ENCODE results near the gene CYTH1. TPM values are rescaled to one million over a fixed set of nuclear protein-coding genes. Genes with fewer than 3 reads are reported as not detected.

The CYTH1 gene
- polyA plus RNA-seq, 1 experiment = 12.8 TPM

- TF ChIP-seq CTCF (IDR thresholded peaks at IDR 0.05; ENCODE audit: insufficient read depth, low read depth, low read length) = no peak
Observed at GRCh38 chr17:78687125-78687524, 94.9 kb downstream of the CYTH1 start.

DNA sequence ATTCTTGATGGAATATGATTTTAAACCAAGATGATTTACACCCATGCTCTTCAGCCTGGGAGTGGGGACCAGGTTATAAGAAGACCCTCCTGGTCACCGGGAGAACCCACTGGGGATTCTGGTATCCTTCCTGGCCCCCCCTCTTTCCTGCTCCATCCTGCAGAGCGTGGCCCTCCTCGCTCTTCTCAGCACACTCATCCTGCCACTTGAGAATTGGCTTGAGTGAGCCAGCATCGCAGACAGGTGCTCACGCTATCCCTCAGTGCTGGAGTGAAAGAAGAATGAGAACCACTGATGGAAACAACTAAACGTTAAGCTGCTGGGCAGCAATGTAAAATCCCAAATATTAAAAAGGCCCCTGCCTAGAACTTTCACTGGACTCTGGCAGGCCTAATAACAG lies 98.0 kb downstream of the CYTH1 start:
- Histone ChIP-seq H3K36me3 (ENCODE audit: control insufficient read depth, insufficient read depth, low read length) (peaks cover 2% of the 10 kb centered on the region; the same call in 1 of the 2 replicates), H3K4me3 (ENCODE audit: low read depth, low read length) (no peak overlapping the region), H3K27me3 (ENCODE audit: control insufficient read depth, insufficient read depth, low read length) (no peaks in the 10 kb centered on the region)
- ChIA-PET CTCF (no interaction called here), POLR2A (no interaction called here)
- DNase-seq (ENCODE audit: low read depth) = no peak
- TF ChIP-seq CTCF (IDR thresholded peaks at IDR 0.05; ENCODE audit: insufficient read depth, low read depth, low read length) = no peak

More at GRCh38 chr17:78687125-78687524, 94.9 kb downstream of the CYTH1 start:
- H3K36me3 ChIP-seq (ENCODE audit: control insufficient read depth, insufficient read depth, low read length) = no peaks in the 10 kb centered on the region; the same call in 1 of the 2 replicates
- DNase-seq (ENCODE audit: low read depth) = no peak
- H3K4me3 ChIP-seq (ENCODE audit: low read depth, low read length) = no peak overlapping the region
- ChIA-PET CTCF (no interaction called here), POLR2A (no interaction called here)
- H3K27me3 ChIP-seq (ENCODE audit: control insufficient read depth, insufficient read depth, low read length) = no peaks in the 10 kb centered on the region

GRCh38 chr17:78683408-78683961 lies 98.6 kb downstream of the CYTH1 start:
- no peak for DNase-seq (ENCODE audit: low read depth)
- Histone ChIP-seq H3K36me3 (ENCODE audit: control insufficient read depth, insufficient read depth, low read length) (peaks cover 2% of the 10 kb centered on the region; the same call in 1 of the 2 replicates), H3K4me3 (ENCODE audit: low read depth, low read length) (no peak overlapping the region), H3K27me3 (ENCODE audit: control insufficient read depth, insufficient read depth, low read length) (no peaks in the 10 kb centered on the region)
- TF ChIP-seq CTCF (IDR thresholded peaks at IDR 0.05; ENCODE audit: insufficient read depth, low read depth, low read length) = no peak
- POLR2A ChIA-PET = no interaction called here
- CTCF ChIA-PET = no interaction called here

DNA sequence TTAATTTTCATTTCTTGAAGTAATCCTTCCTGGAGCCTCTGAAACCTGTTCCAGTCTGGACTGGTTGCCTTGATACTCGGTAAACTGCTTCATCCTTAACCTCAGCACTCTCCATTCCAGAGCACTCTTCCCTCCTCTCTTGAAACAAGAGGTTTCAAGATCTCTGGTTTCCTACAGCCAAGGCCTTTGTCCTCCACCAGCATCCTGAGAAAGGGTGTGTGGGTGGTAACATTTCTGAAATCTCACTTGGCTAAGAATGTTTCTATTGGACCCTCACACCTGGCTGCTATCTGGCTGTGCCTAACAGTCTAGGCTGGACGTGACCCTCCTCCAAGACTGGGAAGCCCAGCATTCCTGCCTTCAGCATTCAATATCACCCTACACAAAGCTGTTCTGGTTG lies 99.7 kb downstream of the CYTH1 start:
- ChIA-PET POLR2A (no interaction called here), CTCF (interaction anchor here (0.6 to 0.7 kb wide), 2 partner anchors 87 to 115 kb away, joined by 3 read pairs; no protein-coding TSS in a partner anchor)
- no peak for TF ChIP-seq CTCF (IDR thresholded peaks at IDR 0.05; ENCODE audit: insufficient read depth, low read depth, low read length)
- peaks cover 2% of the 10 kb centered on the region; the same call in 1 of the 2 replicates for H3K36me3 ChIP-seq (ENCODE audit: control insufficient read depth, insufficient read depth, low read length)
- H3K27me3 ChIP-seq (ENCODE audit: control insufficient read depth, insufficient read depth, low read length) = no peaks in the 10 kb centered on the region
- H3K4me3 ChIP-seq (ENCODE audit: low read depth, low read length) = no peak overlapping the region
- no peak for DNase-seq (ENCODE audit: low read depth)

- ChIA-PET POLR2A (no interaction called here), CTCF (interaction anchor here (2.0 kb wide), 1 partner anchor 28 kb away, joined by 4 read pairs; no protein-coding TSS in a partner anchor)
- no peak for TF ChIP-seq CTCF (IDR thresholded peaks at IDR 0.05; ENCODE audit: insufficient read depth, low read depth, low read length)
- no peak for DNase-seq (ENCODE audit: low read depth)
- peaks cover 4% of the 10 kb centered on the region; the same call in 1 of the 2 replicates for H3K36me3 ChIP-seq (ENCODE audit: control insufficient read depth, insufficient read depth, low read length)
- no peak overlapping the region for H3K4me3 ChIP-seq (ENCODE audit: low read depth, low read length)
- H3K27me3 ChIP-seq (ENCODE audit: control insufficient read depth, insufficient read depth, low read length) = no peaks in the 10 kb centered on the region
Observed at GRCh38 chr17:78680436-78680835, 101.6 kb downstream of the CYTH1 start.
